Lower leg skin (tissue), 3 donors: ENCODE measurements around the gene SRP14.

ENCODE experiments used
- CTCF ChIP-seq, 3 donors: fragments of 450-650 bp; IDR thresholded peaks; one replicate each; pipeline ENCODE4 v1.5.1; 2016; ENCODE audit warnings: antibody characterized with exemption in 3 of 3, mild to moderate bottlenecking in 3 of 3, moderate library complexity in 2 of 3
- POLR2A ChIP-seq, 2 donors: fragments of 450-650 bp; IDR thresholded peaks; one replicate each; pipeline ENCODE4 v1.6.1; 2016 to 2017; ENCODE audit warnings: antibody characterized with exemption in 2 of 2, mild to moderate bottlenecking in 1 of 2, moderate library complexity in 1 of 2

DNA sequence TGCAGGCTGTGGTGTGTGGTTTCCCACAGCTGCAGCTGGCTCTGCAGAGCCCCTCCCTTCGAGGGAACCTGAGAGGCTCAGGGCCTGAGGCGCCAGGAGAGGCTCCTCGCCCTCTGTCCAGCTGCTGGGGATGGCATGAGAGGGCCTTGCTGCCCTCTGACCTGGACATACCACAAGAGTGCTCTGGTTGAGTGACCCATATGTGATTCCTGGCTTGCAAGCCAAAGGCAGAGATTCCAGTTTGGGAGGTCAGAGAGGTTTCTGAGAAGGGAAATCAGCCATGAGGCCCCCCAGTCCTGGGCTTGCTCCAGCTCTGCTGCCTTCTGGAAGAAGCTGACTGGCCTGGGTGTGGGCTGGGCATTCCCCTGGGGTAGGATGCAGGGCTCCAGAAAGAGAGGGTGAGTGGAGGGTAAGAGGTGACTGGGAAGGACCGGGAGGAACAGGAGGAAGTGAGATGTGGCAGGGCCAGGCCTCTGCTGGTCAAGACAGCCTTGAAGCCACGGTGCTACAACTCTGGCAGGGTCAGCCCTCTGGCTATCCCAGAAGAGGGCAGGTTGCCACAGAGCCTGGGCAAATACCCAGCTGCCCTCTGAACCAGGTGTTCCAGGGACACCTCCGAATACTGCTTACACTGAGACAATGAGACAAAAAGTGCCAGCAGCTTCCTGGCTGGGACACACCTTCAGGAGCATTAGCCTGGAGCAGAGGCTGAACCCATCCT is 16.0 kb upstream of the SRP14 start:
- TF ChIP-seq POLR2A (IDR thresholded peaks at IDR 0.05): no peak
- TF ChIP-seq CTCF (IDR thresholded peaks at IDR 0.05): no peak
